Upper lobe of left lung (tissue), 6 donors: ENCODE data around the gene TCF7L2. TPM values are rescaled to one million over a fixed set of nuclear protein-coding genes. Genes with fewer than 3 reads are reported as not detected.

Experiments used
- ATAC-seq, 2 donors: fragments of 200-7000 bp; cut with Tn5 transposase; one replicate each; pipeline ENCODE4 v1.9.1; 2022; ENCODE audit warnings: mild to moderate bottlenecking in 2 of 2, moderate library complexity in 2 of 2; ENCODE audit not compliant: low FRiP score in 2 of 2
- DNase-seq, 2 donors: peaks; one replicate each; pipeline ENCODE4 v3.0.0-alpha.2; 2019 to 2020
- H3K27ac ChIP-seq, 4 donors: fragments of 200-600 bp; sonication (generic); one replicate each; pipeline ENCODE4 v1.5.1; 2016 to 2019
- H3K27me3 ChIP-seq, 4 donors: fragments of 200-600 bp; sonication (generic); one replicate each; pipeline ENCODE4 v1.5.1; 2017 to 2019
- H3K36me3 ChIP-seq, 4 donors: fragments of 200-600 bp; sonication (generic); one replicate each; pipeline ENCODE4 v1.5.1; 2016 to 2019
- H3K4me1 ChIP-seq, 4 donors: fragments of 200-600 bp; sonication (generic); one replicate each; pipeline ENCODE4 v1.5.1; 2018 to 2019
- H3K4me3 ChIP-seq, 4 donors: fragments of 200-600 bp; sonication (generic); one replicate each; pipeline ENCODE4 v1.5.1; 2017 to 2019; ENCODE audit warnings: mild to moderate bottlenecking in 2 of 4, moderate library complexity in 1 of 4
- H3K9me3 ChIP-seq, 4 donors: fragments of 200-600 bp; sonication (generic); one replicate each; pipeline ENCODE4 v1.5.1; 2018 to 2019
- CTCF ChIP-seq, 6 experiments: fragments of 450-650 bp in 4 of 6; fragments of 200-600 bp in 2 of 6; sonication (generic) in 2 of 6; IDR thresholded peaks; one replicate each; pipeline ENCODE4 v1.5.1; 2016 to 2019; ENCODE audit warnings: antibody characterized with exemption in 6 of 6
- EP300 ChIP-seq, 4 donors: sonication (generic); formaldehyde crosslinking; IDR thresholded peaks; one replicate each; pipeline ENCODE4 v1.5.1; 2017; ENCODE audit warnings: antibody characterized with exemption in 4 of 4, control low read depth in 2 of 4
- POLR2A ChIP-seq, 4 donors: fragments of 450-650 bp; IDR thresholded peaks; one replicate each; pipeline ENCODE4 v1.5.1; 2016 to 2017; ENCODE audit warnings: antibody characterized with exemption in 4 of 4, mild to moderate bottlenecking in 2 of 4
- POLR2AphosphoS5 ChIP-seq, 2 donors: sonication (generic); formaldehyde crosslinking; IDR thresholded peaks; one replicate each; pipeline ENCODE4 v1.5.1; 2017; ENCODE audit warnings: antibody characterized with exemption in 2 of 2
- WGBS, 2 donors: methylation state at CpG; one replicate each; pipeline ENCODE4 v1.1.5; 2017 to 2018; 5-methylcytosine and 5-hydroxymethylcytosine counted together
- total RNA-seq, 6 donors: library from RNA; depleted of rRNA in 4 of 6; stranded (reverse); fragments of >200 nt in 4 of 6; gene quantifications; one replicate each; pipeline versions ENCODE4 v1.1.0 to v1.2.1, GENCODE V29; 2016 to 2021
- donor health status: DM: no; HTN: no; CAD: no; lungs with moderate emphysema.
- donor health status: DM: no; HTN: yes; CAD: no; lungs with severe emphysema.

The TCF7L2 gene
- total RNA-seq, 6 donors from 2014 or later = 15.5 to 80.3 (median 48.1) TPM

GRCh38 chr10:112926906-112927688 is 22.9 kb upstream of the TCF7L2 start:
- DNase-seq = no peak
- H3K27me3 ChIP-seq = no peaks in the 10 kb centered on the region
- ATAC-seq = no peak
- no peak overlapping the region for H3K4me3 ChIP-seq
- TF ChIP-seq POLR2A (IDR thresholded peaks at IDR 0.05) (no peak), CTCF (IDR thresholded peaks at IDR 0.05) (no peak), POLR2AphosphoS5 (IDR thresholded peaks at IDR 0.05) (no peak), EP300 (IDR thresholded peaks at IDR 0.05) (no peak)
- 86 to 99% methylated on average over 5 of the region's 5 CpGs for WGBS, 2 donors
- no peaks in the 10 kb centered on the region for H3K4me1 ChIP-seq
- peaks cover 0 to 4% (median 0%) of the 10 kb centered on the region in 4 donors for H3K9me3 ChIP-seq
- no peak overlapping the region for H3K27ac ChIP-seq
- H3K36me3 ChIP-seq = no peaks in the 10 kb centered on the region

GRCh38 chr10:112927980-112928379 is 22.1 kb upstream of the TCF7L2 start:
- H3K27me3 ChIP-seq = no peaks in the 10 kb centered on the region
- no peaks in the 10 kb centered on the region for H3K4me1 ChIP-seq
- 78 to 84% methylated on average over 2 of the region's 2 CpGs for WGBS, 2 donors
- no peak overlapping the region for H3K4me3 ChIP-seq
- no peak for ATAC-seq
- H3K27ac ChIP-seq = no peak overlapping the region
- no peaks in the 10 kb centered on the region for H3K36me3 ChIP-seq
- TF ChIP-seq EP300 (IDR thresholded peaks at IDR 0.05) (no peak), POLR2A (IDR thresholded peaks at IDR 0.05) (no peak), CTCF (IDR thresholded peaks at IDR 0.05) (no peak), POLR2AphosphoS5 (IDR thresholded peaks at IDR 0.05) (no peak)
- no peak for DNase-seq
- H3K9me3 ChIP-seq = peaks cover 0 to 4% (median 0%) of the 10 kb centered on the region in 4 donors

GRCh38 chr10:112932658-112933057 is 17.4 kb upstream of the TCF7L2 start:
- Histone ChIP-seq H3K9me3 (peaks cover 0 to 4% (median 0%) of the 10 kb centered on the region in 4 donors), H3K4me3 (no peak overlapping the region), H3K27me3 (no peaks in the 10 kb centered on the region), H3K36me3 (no peaks in the 10 kb centered on the region), H3K27ac (no peak overlapping the region), H3K4me1 (no peaks in the 10 kb centered on the region)
- ATAC-seq (no peak), DNase-seq (no peak)
- WGBS, 2 donors = 95% methylated on average over 4 of the region's 4 CpGs
- TF ChIP-seq POLR2AphosphoS5 (IDR thresholded peaks at IDR 0.05) = no peak
- no peak for TF ChIP-seq EP300 (IDR thresholded peaks at IDR 0.05)
- TF ChIP-seq POLR2A (IDR thresholded peaks at IDR 0.05) = no peak
- TF ChIP-seq CTCF (IDR thresholded peaks at IDR 0.05) = no peak

- no peaks in the 10 kb centered on the region for H3K27me3 ChIP-seq
- no peak for TF ChIP-seq CTCF (IDR thresholded peaks at IDR 0.05)
- no peak for TF ChIP-seq POLR2A (IDR thresholded peaks at IDR 0.05)
- peaks cover 0 to 4% (median 0%) of the 10 kb centered on the region in 4 donors for H3K9me3 ChIP-seq
- no peak overlapping the region for H3K27ac ChIP-seq
- H3K4me3 ChIP-seq = no peak overlapping the region
- no peaks in the 10 kb centered on the region for H3K36me3 ChIP-seq
- no peaks in the 10 kb centered on the region for H3K4me1 ChIP-seq
- ATAC-seq (no peak), DNase-seq (no peak)
- 71 to 89% methylated on average over 2 of the region's 2 CpGs for WGBS, 2 donors
Measured at GRCh38 chr10:112934193-112934592, 15.9 kb upstream of the TCF7L2 start.
